ENCODE results near the gene CLCF1. TPM values are rescaled to one million over a fixed set of nuclear protein-coding genes. Genes with fewer than 3 reads are reported as not detected.

CLCF1 gene
- total and polyA plus RNA-seq, 7 donors = 0.92 to 49.8 (median 4.3) TPM

GRCh38 chr11:67376873-67377808 is 3.7 kb upstream of the CLCF1 start:
- Histone ChIP-seq H3K36me3 (no peaks in the 10 kb centered on the region), H3K27ac (no peak overlapping the region), H3K27me3 (no peaks in the 10 kb centered on the region), H3K4me1 (peaks cover 0 to 33% (median 26%) of the 10 kb centered on the region in 4 donors), H3K9me3 (no peaks in the 10 kb centered on the region), H3K4me3 (no peak overlapping the region)
- intact Hi-C loops (cut with DNase I) = no loop called here
- DNase-seq = no peak
- no peak for TF ChIP-seq POLR2AphosphoS5 (IDR thresholded peaks at IDR 0.05)
- TF ChIP-seq EP300 (IDR thresholded peaks at IDR 0.05) = no peak
- TF ChIP-seq POLR2A (IDR thresholded peaks at IDR 0.05) = no peak
- no peak for TF ChIP-seq CTCF (IDR thresholded peaks at IDR 0.05)
- WGBS, 2 donors = 82 to 88% methylated on average over 6 of the region's 6 CpGs

GRCh38 chr11:67376063-67376820 is 2.8 kb upstream of the CLCF1 start:
- intact Hi-C loops (cut with DNase I) = no loop called here
- Histone ChIP-seq H3K36me3 (no peaks in the 10 kb centered on the region), H3K4me3 (no peak overlapping the region), H3K27ac (no peak overlapping the region), H3K27me3 (no peaks in the 10 kb centered on the region), H3K4me1 (peaks cover 0 to 42% (median 34%) of the 10 kb centered on the region in 4 donors), H3K9me3 (no peaks in the 10 kb centered on the region)
- no peak for DNase-seq
- 88 to 90% methylated on average over 7 of the region's 7 CpGs for WGBS, 2 donors
- no peak for TF ChIP-seq POLR2AphosphoS5 (IDR thresholded peaks at IDR 0.05)
- TF ChIP-seq POLR2A (IDR thresholded peaks at IDR 0.05) = no peak
- TF ChIP-seq CTCF (IDR thresholded peaks at IDR 0.05) = no peak
- TF ChIP-seq EP300 (IDR thresholded peaks at IDR 0.05) = no peak

GRCh38 chr11:67375320-67376055 is 2.1 kb upstream of the CLCF1 start:
- H3K27ac ChIP-seq = peak overlapping the region in 3 of 4 donors; percentile 85 to 100 (median 92)
- no peak for DNase-seq
- intact Hi-C loops (cut with DNase I) = no loop called here

More at GRCh38 chr11:67375320-67376055, 2.1 kb upstream of the CLCF1 start:
- H3K4me3 ChIP-seq = no peak overlapping the region
- no peaks in the 10 kb centered on the region for H3K36me3 ChIP-seq
- TF ChIP-seq POLR2A (IDR thresholded peaks at IDR 0.05) (no peak), POLR2AphosphoS5 (IDR thresholded peaks at IDR 0.05) (no peak), CTCF (IDR thresholded peaks at IDR 0.05) (no peak)
- peaks cover 0 to 50% (median 42%) of the 10 kb centered on the region in 4 donors for H3K4me1 ChIP-seq
- 67 to 82% methylated on average over 15 of the region's 15 CpGs for WGBS, 2 donors
- H3K27me3 ChIP-seq = no peaks in the 10 kb centered on the region
- H3K9me3 ChIP-seq = no peaks in the 10 kb centered on the region
